K562 (cell line): Measurements from ENCODE around the gene FBXO17. TPM values are rescaled to one million over a fixed set of nuclear protein-coding genes. Genes with fewer than 3 reads are reported as not detected.
A peak's percentile ranks its signal among the peaks of the same experiment; 100 is the strongest.

Source experiments
- CBX8 ChIP-seq: fragments of 200-600 bp; sonication (generic); IDR thresholded peaks from 2 replicates; pipeline ENCODE4 v1.6.1; 2012; ENCODE audit warnings: borderline replicate concordance, mixed run types, low read depth, mild to moderate bottlenecking, moderate library complexity, mixed read lengths, low read length, control low read depth, inconsistent platforms; ENCODE audit not compliant: poor library complexity, severe bottlenecking; ENCODE audit errors: extremely low read depth
- CEBPB ChIP-seq: fragments of 450-650 bp; IDR thresholded peaks from 2 replicates; pipeline ENCODE4 v1.6.1; 2016; ENCODE audit warnings: missing genetic modification characterization, missing compliant biosample characterization
- CHD1 ChIP-seq: fragments of 200-600 bp; sonication (generic); IDR thresholded peaks from one replicate; pipeline ENCODE4 v1.6.1; 2012; ENCODE audit warnings: mild to moderate bottlenecking, moderate library complexity, low read length, inconsistent platforms
- DNMT1 ChIP-seq: fragments of 450-650 bp; IDR thresholded peaks from 2 replicates; pipeline ENCODE4 v1.6.1; 2016; ENCODE audit warnings: antibody characterized with exemption, mild to moderate bottlenecking
- HMG20B ChIP-seq: fragments of 250-450 bp; sonication (Bioruptor Pico); IDR thresholded peaks from 2 replicates; pipeline ENCODE4 v1.5.0; 2021; ENCODE audit warnings: mild to moderate bottlenecking
- NFXL1 ChIP-seq: fragments of 450-650 bp; formaldehyde crosslinking; IDR thresholded peaks from 2 replicates; pipeline ENCODE4 v1.4.0; 2021; ENCODE audit warnings: mild to moderate bottlenecking
- NR2C2 ChIP-seq, 2 experiments: fragments of 200-800 bp in 1 of 2; sonication (Bioruptor generic) in 1 of 2; sonication (generic) in 1 of 2; formaldehyde crosslinking in 1 of 2; IDR thresholded peaks; 2 replicates each; pipeline versions ENCODE4 v1.6.1 to v1.8.0; 2016 to 2022; ENCODE audit warnings: mild to moderate bottlenecking in 1 of 2, missing compliant biosample characterization in 1 of 2, missing genetic modification characterization in 1 of 2, missing genetic modification reagents in 1 of 2
- RBM14 ChIP-seq: fragments of 200-400 bp; formaldehyde crosslinking; IDR thresholded peaks from 2 replicates; pipeline ENCODE4 v1.6.1; 2018; ENCODE audit warnings: low read depth, mild to moderate bottlenecking, low read length, moderate library complexity, borderline replicate concordance; ENCODE audit not compliant: insufficient read depth
- TBP ChIP-seq: optimal IDR thresholded peaks from 2 replicates; pipeline ENCODE3; 2011; ENCODE audit warnings: low read depth, low read length, improper control_type of control experiment
- TSC22D4 ChIP-seq: fragments of 450-650 bp; IDR thresholded peaks from 2 replicates; pipeline ENCODE4 v1.6.1; 2016; ENCODE audit warnings: missing genetic modification characterization, missing biosample characterization, control low read depth
- U2AF1 ChIP-seq: fragments of 200-400 bp; formaldehyde crosslinking; optimal IDR thresholded peaks from 2 replicates; pipeline ENCODE3; 2017; ENCODE audit warnings: mild to moderate bottlenecking, low read depth, low read length, moderate library complexity
- ZBTB1 ChIP-seq: sonication (generic); formaldehyde crosslinking; IDR thresholded peaks from 2 replicates; pipeline ENCODE4 v1.8.1; 2023; ENCODE audit warnings: missing genetic modification reagents, low read depth, mild to moderate bottlenecking, borderline replicate concordance
- polyA plus RNA-seq, 8 experiments: library from polyadenylated mRNA; depleted of rRNA in 4 of 8; stranded (reverse) in 5 of 8; unstranded in 3 of 8; fragments of >200 nt; fragmentation: Nextera tagmentation in 2 of 8; fragmentation: Illumina TruSeq in 1 of 8; extraction: Ambion mirVana in 2 of 8; extraction: Trizol in 1 of 8; gene quantifications; 2 replicates each; pipeline versions ENCODE4 v1.2.1 to v1.2.3, GENCODE V29; 2011 to 2014; ENCODE audit warnings: inconsistent platforms in 1 of 8, missing spikeins in 1 of 8
- total RNA-seq, 7 experiments: library from RNA; depleted of rRNA in 6 of 7; stranded (reverse); fragments of >200 nt in 6 of 7; fragmentation: Illumina TruSeq in 2 of 7; extraction: Trizol in 2 of 7; gene quantifications; 2 replicates each; pipeline versions ENCODE4 v1.2.1 to v1.2.3, GENCODE V29; 2011 to 2021; ENCODE audit warnings: low replicate concordance in 1 of 7
- TF ChIP-seq, protein P1 (sequence below), 2 experiments: fragments of 450-650 bp; conservative IDR thresholded peaks; 2 replicates each; pipeline ENCODE4 v1.6.1; 2017; ENCODE audit warnings: mild to moderate bottlenecking in 2 of 2, moderate library complexity in 2 of 2
- TF ChIP-seq, protein P2 (sequence below): IDR thresholded peaks from 2 replicates; pipeline ENCODE4 v1.6.1; 2016; ENCODE audit warnings: missing genetic modification characterization, missing compliant biosample characterization
- TF ChIP-seq, protein P3 (sequence below), 2 experiments: IDR thresholded peaks in 1 of 2; conservative IDR thresholded peaks in 1 of 2; 2 replicates each; pipeline ENCODE4 v1.6.1; 2016; ENCODE audit warnings: low read depth in 2 of 2, mild to moderate bottlenecking in 1 of 2, missing compliant biosample characterization in 1 of 2, missing genetic modification characterization in 1 of 2, moderate library complexity in 1 of 2
- TF ChIP-seq, protein P4 (sequence below): fragments of 450-650 bp; IDR thresholded peaks from 2 replicates; pipeline ENCODE4 v1.6.1; 2018; ENCODE audit warnings: mild to moderate bottlenecking, low read depth; ENCODE audit not compliant: partially characterized antibody

Gene FBXO17
- total and polyA plus RNA-seq, 9 of the 15 experiments (the other 6 are each of a cell fraction or from before 2014, with no cell fraction given): 4.1 to 27.1 (median 19.0) TPM

DNA sequence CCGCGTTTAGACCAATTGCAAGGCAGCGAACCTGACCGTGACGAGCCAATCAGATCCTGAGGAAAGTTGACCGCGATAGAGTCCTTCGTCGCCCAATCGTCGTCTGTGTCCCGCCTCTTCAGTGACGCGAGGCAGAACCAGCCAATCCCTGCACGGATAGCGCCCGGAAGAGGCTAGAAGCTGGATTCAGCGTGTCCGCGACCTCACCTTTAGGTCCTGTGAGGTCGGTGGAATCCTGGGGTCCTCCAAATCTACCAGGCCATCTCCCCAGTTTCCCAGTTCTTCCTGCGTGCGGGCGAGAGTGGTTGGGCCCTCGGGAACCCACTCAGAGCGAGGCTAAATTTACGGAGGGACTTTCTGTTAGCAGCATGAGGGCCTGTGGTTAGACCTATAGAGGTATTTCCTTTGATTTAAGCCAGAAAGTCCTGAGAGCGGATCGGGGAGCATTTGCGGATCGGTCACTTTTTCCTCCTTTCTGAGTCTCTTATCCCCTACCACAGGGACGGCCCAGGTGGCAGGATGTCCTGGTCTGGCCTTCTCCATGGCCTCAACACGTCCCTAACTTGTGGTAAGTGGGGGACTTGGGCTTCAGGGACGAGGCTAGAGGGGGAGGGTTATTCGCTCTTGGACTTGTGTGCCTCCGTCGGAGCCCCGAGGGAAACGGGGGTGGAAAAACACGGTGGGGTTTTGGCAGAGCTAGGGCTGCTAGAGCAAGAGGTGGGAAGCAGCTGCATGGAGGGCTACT is 44.6 kb downstream of the FBXO17 start, which contains the start of gene MRPS12 (continued):
- TF ChIP-seq, protein P1, sequence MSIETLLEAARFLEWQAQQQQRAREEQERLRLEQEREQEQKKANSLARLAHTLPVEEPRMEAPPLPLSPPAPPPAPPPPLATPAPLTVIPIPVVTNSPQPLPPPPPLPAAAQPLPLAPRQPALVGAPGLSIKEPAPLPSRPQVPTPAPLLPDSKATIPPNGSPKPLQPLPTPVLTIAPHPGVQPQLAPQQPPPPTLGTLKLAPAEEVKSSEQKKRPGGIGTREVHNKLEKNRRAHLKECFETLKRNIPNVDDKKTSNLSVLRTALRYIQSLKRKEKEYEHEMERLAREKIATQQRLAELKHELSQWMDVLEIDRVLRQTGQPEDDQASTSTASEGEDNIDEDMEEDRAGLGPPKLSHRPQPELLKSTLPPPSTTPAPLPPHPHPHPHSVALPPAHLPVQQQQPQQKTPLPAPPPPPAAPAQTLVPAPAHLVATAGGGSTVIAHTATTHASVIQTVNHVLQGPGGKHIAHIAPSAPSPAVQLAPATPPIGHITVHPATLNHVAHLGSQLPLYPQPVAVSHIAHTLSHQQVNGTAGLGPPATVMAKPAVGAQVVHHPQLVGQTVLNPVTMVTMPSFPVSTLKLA (conservative IDR thresholded peaks at IDR 0.05): peak; percentile 3 to 65; a peak in 2 of 4 replicates
- TF ChIP-seq DNMT1 (no peak), U2AF1 (no peak), RBM14 (no peak), CBX8 (no peak), CHD1 (peak; percentile 48), ZBTB1 (no peak), NR2C2 (CRISPR knock-in tag; IDR thresholded peaks at IDR 0.05) (0 out of 2 replicates have a peak, but pooled peaks have one; percentile 21), NR2C2 (tag; IDR thresholded peaks at IDR 0.05) (peak; percentile 89), CEBPB (no peak), HMG20B (no peak), NFXL1 (CRISPR knock-in tag) (no peak), TSC22D4 (no peak), TBP (peak; percentile 47)
- TF ChIP-seq, protein P2, sequence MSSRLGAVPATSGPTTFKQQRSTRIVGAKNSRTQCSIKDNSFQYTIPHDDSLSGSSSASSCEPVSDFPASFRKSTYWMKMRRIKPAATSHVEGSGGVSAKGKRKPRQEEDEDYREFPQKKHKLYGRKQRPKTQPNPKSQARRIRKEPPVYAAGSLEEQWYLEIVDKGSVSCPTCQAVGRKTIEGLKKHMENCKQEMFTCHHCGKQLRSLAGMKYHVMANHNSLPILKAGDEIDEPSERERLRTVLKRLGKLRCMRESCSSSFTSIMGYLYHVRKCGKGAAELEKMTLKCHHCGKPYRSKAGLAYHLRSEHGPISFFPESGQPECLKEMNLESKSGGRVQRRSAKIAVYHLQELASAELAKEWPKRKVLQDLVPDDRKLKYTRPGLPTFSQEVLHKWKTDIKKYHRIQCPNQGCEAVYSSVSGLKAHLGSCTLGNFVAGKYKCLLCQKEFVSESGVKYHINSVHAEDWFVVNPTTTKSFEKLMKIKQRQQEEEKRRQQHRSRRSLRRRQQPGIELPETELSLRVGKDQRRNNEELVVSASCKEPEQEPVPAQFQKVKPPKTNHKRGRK: no peak
- TF ChIP-seq, protein P3, sequence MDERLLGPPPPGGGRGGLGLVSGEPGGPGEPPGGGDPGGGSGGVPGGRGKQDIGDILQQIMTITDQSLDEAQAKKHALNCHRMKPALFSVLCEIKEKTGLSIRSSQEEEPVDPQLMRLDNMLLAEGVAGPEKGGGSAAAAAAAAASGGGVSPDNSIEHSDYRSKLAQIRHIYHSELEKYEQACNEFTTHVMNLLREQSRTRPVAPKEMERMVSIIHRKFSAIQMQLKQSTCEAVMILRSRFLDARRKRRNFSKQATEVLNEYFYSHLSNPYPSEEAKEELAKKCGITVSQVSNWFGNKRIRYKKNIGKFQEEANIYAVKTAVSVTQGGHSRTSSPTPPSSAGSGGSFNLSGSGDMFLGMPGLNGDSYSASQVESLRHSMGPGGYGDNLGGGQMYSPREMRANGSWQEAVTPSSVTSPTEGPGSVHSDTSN (CRISPR knock-in tag; IDR thresholded peaks at IDR 0.05; ENCODE audit: low read depth): no peak
- TF ChIP-seq, protein P3 (tag; conservative IDR thresholded peaks at IDR 0.05; ENCODE audit: low read depth): peak; percentile 87
- TF ChIP-seq, protein P4, sequence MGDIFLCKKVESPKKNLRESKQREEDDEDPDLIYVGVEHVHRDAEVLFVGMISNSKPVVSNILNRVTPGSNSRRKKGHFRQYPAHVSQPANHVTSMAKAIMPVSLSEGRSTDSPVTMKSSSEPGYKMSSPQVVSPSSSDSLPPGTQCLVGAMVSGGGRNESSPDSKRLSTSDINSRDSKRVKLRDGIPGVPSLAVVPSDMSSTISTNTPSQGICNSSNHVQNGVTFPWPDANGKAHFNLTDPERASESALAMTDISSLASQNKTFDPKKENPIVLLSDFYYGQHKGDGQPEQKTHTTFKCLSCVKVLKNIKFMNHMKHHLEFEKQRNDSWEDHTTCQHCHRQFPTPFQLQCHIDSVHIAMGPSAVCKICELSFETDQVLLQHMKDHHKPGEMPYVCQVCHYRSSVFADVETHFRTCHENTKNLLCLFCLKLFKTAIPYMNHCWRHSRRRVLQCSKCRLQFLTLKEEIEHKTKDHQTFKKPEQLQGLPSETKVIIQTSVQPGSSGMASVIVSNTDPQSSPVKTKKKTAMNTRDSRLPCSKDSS: no peak
